IPS DF 19.7 (cell line): ENCODE results near the gene TMEM178A.
"Not testable (repeated sequence)": the region's sequence is repeated elsewhere in the genome, so short reads cannot be mapped to it uniquely, and the experiment has no call there.

Experiments
- DNase-seq: peaks from one replicate; pipeline ENCODE4 v3.0.0-alpha.2; 2013; ENCODE audit warnings: low read depth, low spot score

TMEM178A gene

GRCh38 chr2:39647104-39647765, 18.5 kb upstream of the TMEM178A start:
- peak; percentile 23 for DNase-seq

GRCh38 chr2:39648580-39648979, 17.1 kb upstream of the TMEM178A start:
- DNase-seq, result no peak

GRCh38 chr2:39649511-39649910, 16.2 kb upstream of the TMEM178A start:
- no peak for DNase-seq

GRCh38 chr2:39650468-39650867, 15.2 kb upstream of the TMEM178A start:
- DNase-seq, result no peak

GRCh38 chr2:39656215-39656614, 9.5 kb upstream of the TMEM178A start:
- DNase-seq, result not testable (repeated sequence)

- no peak for DNase-seq
These were observed 8.3 kb upstream of the TMEM178A start for GRCh38 chr2:39657287-39657937.

- no peak for DNase-seq
These were observed 7.3 kb upstream of the TMEM178A start for GRCh38 chr2:39658371-39658770.

- DNase-seq, result no peak
These were observed 5.7 kb upstream of the TMEM178A start for GRCh38 chr2:39659765-39660611.

- no peak for DNase-seq
These were observed 5.0 kb upstream of the TMEM178A start for GRCh38 chr2:39660612-39661236.

GRCh38 chr2:39661826-39662225, 3.9 kb upstream of the TMEM178A start:
- DNase-seq, result no peak

- DNase-seq, result no peak
These were observed 2.4 kb upstream of the TMEM178A start for GRCh38 chr2:39663187-39663930.

- DNase-seq, result no peak
These were observed 1.4 kb upstream of the TMEM178A start for GRCh38 chr2:39664232-39664887.

GRCh38 chr2:39664888-39665591, 677 bp upstream of the TMEM178A start:
- peak; percentile 20 for DNase-seq

- no peak for DNase-seq
These were observed 879 bp downstream of the TMEM178A start for GRCh38 chr2:39666491-39667101.

GRCh38 chr2:39667104-39667885, 1.6 kb downstream of the TMEM178A start:
- DNase-seq, result no peak

- no peak for DNase-seq
These were observed 2.2 kb downstream of the TMEM178A start for GRCh38 chr2:39667886-39668276.

GRCh38 chr2:39668576-39669080, 2.9 kb downstream of the TMEM178A start:
- no peak for DNase-seq

GRCh38 chr2:39671604-39672003, 5.9 kb downstream of the TMEM178A start:
- no peak for DNase-seq

- DNase-seq, result no peak
These were observed 7.3 kb downstream of the TMEM178A start for GRCh38 chr2:39673018-39673417.
